GM19328 (cell line): ENCODE results near the gene ENPP7.

Source experiments
- ATAC-seq: cut with Tn5 transposase; IDR thresholded peaks from one replicate; pipeline ENCODE4 v1.9.1; 2021; ENCODE audit warnings: mild to moderate bottlenecking, moderate library complexity; ENCODE audit not compliant: unreplicated experiment

ENPP7 gene

GRCh38 chr17:79789943-79790804, 59.4 kb downstream of the ENPP7 start:
- no peak for ATAC-seq

- no peak for ATAC-seq
Observed at GRCh38 chr17:79790805-79791734, 60.3 kb downstream of the ENPP7 start.

DNA sequence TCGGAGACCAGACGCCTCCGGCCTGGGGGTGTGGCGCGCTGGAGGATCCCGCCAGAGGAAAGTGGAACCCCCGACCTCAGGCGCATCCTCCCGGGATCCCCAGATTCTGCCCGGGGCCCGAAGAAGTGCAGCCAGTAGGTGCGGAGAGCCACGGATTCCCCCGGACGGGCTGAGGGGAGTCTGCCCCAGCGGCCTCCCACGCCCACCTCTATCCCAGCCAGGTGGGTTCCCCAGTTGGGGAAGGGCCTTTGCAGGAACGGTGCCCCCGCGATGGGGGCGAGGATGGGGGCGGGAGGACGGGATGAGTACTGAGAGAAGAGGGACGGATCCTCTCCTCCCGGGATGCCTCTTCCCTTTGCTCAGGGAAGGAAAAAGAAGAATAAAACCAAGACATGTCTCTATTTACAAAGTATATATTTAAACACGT, 61.0 kb downstream of the ENPP7 start:
- ATAC-seq = no peak
